ENCODE data around the gene SREK1IP1.

The SREK1IP1 gene

DNA sequence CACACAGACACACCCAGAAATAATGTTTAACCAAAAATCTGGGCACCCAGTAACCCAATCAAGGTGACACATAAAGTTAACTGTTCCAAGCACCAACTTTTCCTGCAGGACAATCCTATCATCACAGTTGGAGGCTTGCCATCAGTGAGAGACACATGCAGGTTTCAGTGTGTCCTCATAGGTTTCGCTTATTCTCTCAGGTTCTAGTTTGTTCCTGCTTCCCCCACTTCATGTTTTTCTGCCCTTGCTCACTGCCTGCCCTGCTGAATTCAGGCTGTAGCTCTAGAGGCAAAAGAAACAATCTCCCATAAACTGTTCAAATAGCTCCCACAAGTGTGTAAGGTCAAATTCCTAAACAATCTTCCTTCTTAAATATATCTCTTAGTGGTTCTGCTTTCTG, 98.2 kb downstream of the SREK1IP1 start:
- TF ChIP-seq, protein P1, sequence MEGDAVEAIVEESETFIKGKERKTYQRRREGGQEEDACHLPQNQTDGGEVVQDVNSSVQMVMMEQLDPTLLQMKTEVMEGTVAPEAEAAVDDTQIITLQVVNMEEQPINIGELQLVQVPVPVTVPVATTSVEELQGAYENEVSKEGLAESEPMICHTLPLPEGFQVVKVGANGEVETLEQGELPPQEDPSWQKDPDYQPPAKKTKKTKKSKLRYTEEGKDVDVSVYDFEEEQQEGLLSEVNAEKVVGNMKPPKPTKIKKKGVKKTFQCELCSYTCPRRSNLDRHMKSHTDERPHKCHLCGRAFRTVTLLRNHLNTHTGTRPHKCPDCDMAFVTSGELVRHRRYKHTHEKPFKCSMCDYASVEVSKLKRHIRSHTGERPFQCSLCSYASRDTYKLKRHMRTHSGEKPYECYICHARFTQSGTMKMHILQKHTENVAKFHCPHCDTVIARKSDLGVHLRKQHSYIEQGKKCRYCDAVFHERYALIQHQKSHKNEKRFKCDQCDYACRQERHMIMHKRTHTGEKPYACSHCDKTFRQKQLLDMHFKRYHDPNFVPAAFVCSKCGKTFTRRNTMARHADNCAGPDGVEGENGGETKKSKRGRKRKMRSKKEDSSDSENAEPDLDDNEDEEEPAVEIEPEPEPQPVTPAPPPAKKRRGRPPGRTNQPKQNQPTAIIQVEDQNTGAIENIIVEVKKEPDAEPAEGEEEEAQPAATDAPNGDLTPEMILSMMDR (IDR thresholded peaks at IDR 0.05; ENCODE audit: low read depth, low read length, missing control alignments): no peak
- no peak overlapping the region for H3K4me3 ChIP-seq (replicated peaks; ENCODE audit: low read depth, low read length)
- no peak for DNase-seq (ENCODE audit: extremely low read depth, low read depth)
